ENCODE measurements around the gene ADGRD2. TPM values are rescaled to one million over a fixed set of nuclear protein-coding genes. Genes with fewer than 3 reads are reported as not detected.

The ADGRD2 gene
- total and polyA plus RNA-seq, 9 of the 15 experiments (the other 6 are each of a cell fraction or from before 2014, with no cell fraction given), result not detected

DNA sequence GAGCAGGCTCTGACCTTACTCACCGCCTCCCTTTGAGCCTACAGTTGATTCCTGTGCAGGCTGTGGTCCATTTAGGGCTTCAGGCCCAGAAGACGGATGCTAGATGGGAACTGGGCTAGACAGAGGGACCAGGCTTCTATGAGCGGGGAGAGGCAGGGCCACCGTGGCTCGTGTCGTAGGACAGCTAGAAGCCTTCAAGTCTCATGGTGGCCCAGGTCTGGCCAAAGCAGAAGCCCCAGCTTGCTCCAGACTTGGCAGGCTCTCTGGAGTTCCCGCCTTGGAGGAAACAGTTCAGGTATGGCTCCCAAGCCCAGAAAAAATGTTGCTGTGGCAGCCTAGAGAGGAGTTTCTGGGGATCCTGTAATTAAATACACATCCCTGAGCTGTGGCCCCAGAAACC lies 67.9 kb downstream of the ADGRD2 start (continued):
- TF ChIP-seq GABPA (tag; conservative IDR thresholded peaks at IDR 0.05; ENCODE audit: low read depth) (no peak), CBX1 (IDR thresholded peaks at IDR 0.05; ENCODE audit: low read depth) (no peak)

- Histone ChIP-seq H3K9me1 (ENCODE audit: control insufficient read depth, insufficient read depth, low read length) (no peaks in the 10 kb centered on the region), H3K4me3 (no peak overlapping the region), H4K20me1 (replicated peaks; ENCODE audit: control insufficient read depth, insufficient read depth, low read length) (no peaks in the 10 kb centered on the region), H3K27ac (ENCODE audit: extremely low read depth, low read depth, low read length) (no peak overlapping the region), H3K4me2 (ENCODE audit: insufficient read depth, low read length) (no peak overlapping the region), H3K9me3 (replicated peaks; ENCODE audit: control insufficient read depth, insufficient read depth, low read depth, low read length) (no peaks in the 10 kb centered on the region), H3K79me2 (ENCODE audit: control insufficient read depth, insufficient read depth, low read length) (no peaks in the 10 kb centered on the region), H3K4me1 (replicated peaks in 1 of 2; ENCODE audit: control insufficient read depth in 2 of 2, insufficient read depth in 2 of 2, low read length in 2 of 2) (no peaks in the 10 kb centered on the region; a peak in 1 of 5 replicates), H3K36me3 (ENCODE audit: control insufficient read depth, insufficient read depth, low read length) (peaks cover 43% of the 10 kb centered on the region), H3K27me3 (ENCODE audit: control insufficient read depth in 2 of 2, insufficient read depth in 2 of 2, low read length in 2 of 2) (no peaks in the 10 kb centered on the region), H3K9ac (ENCODE audit: insufficient read depth in 1 of 2, low read depth in 2 of 2, low read length in 2 of 2) (no peak overlapping the region), H2AFZ (ENCODE audit: low read depth, low read length) (no peak overlapping the region)
- ChIA-PET CTCF (ENCODE audit: low intra/inter-chr PET ratio) (no interaction called here), POLR2A (no interaction called here)
- FAIRE-seq (no peak), ATAC-seq (no peak), DNase-seq (ENCODE audit: extremely low read depth in 1 of 4, low spot score in 3 of 4) (no peak)
- TF ChIP-seq KLF13 (tag; IDR thresholded peaks at IDR 0.05; ENCODE audit: borderline replicate concordance, low read depth) (no peak), ZFP30 (CRISPR knock-in tag; IDR thresholded peaks at IDR 0.05; ENCODE audit: borderline replicate concordance) (no peak), NFE2L1 (tag; IDR thresholded peaks at IDR 0.05; ENCODE audit: borderline replicate concordance, low read depth) (no peak), KHSRP (IDR thresholded peaks at IDR 0.05) (no peak), E2F6 (IDR thresholded peaks at IDR 0.05; ENCODE audit: borderline replicate concordance in 1 of 2, extremely low read depth in 1 of 2, insufficient read depth in 1 of 2, insufficient read length in 1 of 2, low read depth in 1 of 2, low read length in 1 of 2, poor library complexity in 1 of 2, severe bottlenecking in 1 of 2) (no peak), TBP (optimal IDR thresholded peaks at IDR 0.05; ENCODE audit: low read depth, low read length) (no peak), ZNF583 (CRISPR knock-in tag; IDR thresholded peaks at IDR 0.05) (no peak), NFIC (IDR thresholded peaks at IDR 0.05) (no peak), RFX1 (IDR thresholded peaks at IDR 0.05) (no peak), HES1 (IDR thresholded peaks at IDR 0.05; ENCODE audit: low read depth) (no peak), GABPA (tag; conservative IDR thresholded peaks at IDR 0.05; ENCODE audit: low read depth) (no peak), E2F3 (CRISPR knock-in tag; IDR thresholded peaks at IDR 0.05) (no peak), SMARCA5 (IDR thresholded peaks at IDR 0.05) (no peak), RBM15 (IDR thresholded peaks at IDR 0.05; ENCODE audit: insufficient read depth, low read length) (no peak)
- TF ChIP-seq, protein P1, sequence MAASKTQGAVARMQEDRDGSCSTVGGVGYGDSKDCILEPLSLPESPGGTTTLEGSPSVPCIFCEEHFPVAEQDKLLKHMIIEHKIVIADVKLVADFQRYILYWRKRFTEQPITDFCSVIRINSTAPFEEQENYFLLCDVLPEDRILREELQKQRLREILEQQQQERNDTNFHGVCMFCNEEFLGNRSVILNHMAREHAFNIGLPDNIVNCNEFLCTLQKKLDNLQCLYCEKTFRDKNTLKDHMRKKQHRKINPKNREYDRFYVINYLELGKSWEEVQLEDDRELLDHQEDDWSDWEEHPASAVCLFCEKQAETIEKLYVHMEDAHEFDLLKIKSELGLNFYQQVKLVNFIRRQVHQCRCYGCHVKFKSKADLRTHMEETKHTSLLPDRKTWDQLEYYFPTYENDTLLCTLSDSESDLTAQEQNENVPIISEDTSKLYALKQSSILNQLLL (CRISPR knock-in tag; IDR thresholded peaks at IDR 0.05; ENCODE audit: borderline replicate concordance), result no peak
- intact Hi-C loops (cut with micrococcal nuclease) (no loop called here), in situ Hi-C loops (cut with MboI) (no loop called here)
- BruUV-seq (replicated peaks), result no TSS peak
- 91% methylated on average over 7 of the region's 7 CpGs for WGBS (ENCODE audit: insufficient coverage, low coverage, missing lambda C conversion rate)
Measured at GRCh38 chr9:124520206-124520596, 70.0 kb downstream of the ADGRD2 start.

Measured in K562 (cell line).